GM23248 (cell line): ENCODE results near the gene XKR3.

Experiments used
- EZH2 ChIP-seq: fragments of 200-600 bp; sonication (generic); IDR thresholded peaks from 2 replicates; pipeline ENCODE4 v1.6.1; 2018; ENCODE audit warnings: antibody characterized with exemption, mild to moderate bottlenecking; ENCODE audit not compliant: insufficient read depth, poor library complexity, severe bottlenecking
- EZH2phosphoT487 ChIP-seq: fragments of 200-600 bp; sonication (generic); IDR thresholded peaks from 2 replicates; pipeline ENCODE4 v1.6.1; 2018; ENCODE audit warnings: antibody characterized with exemption, moderate library complexity, mild to moderate bottlenecking, low read depth; ENCODE audit not compliant: insufficient read depth

DNA sequence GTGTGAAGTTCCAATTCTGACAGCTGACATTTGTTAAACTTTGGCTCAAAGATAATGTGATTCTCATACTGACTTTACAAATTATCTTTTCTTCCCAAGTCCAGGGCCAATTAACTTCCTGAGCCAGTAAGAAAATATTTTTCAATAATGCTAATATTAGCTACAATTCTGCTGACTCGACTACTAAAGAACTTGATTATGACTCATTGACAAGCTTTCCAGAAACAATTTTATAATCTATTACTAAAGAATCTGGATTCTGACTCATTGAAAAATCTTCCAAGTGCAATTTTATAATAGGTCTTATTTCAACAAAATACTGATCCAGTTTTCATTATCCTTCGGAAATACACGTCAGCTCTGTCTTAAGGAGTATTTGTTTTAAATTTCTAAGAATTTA lies 12.9 kb upstream of the XKR3 start:
- TF ChIP-seq EZH2 (no peak), EZH2phosphoT487 (no peak)
